CD4-positive, alpha-beta memory T cell (primary cell): ENCODE data around the gene LPCAT3. TPM values are rescaled to one million over a fixed set of nuclear protein-coding genes. Genes with fewer than 3 reads are reported as not detected.
A peak's percentile ranks its signal among the peaks of the same experiment; 100 is the strongest.

Experiments used
- CTCF ChIA-PET: fragments of 350-600 bp; sonication (Branson Sonifier 250); formaldehyde crosslinking; loops from one replicate; lab custom pipeline; 2021; ENCODE audit warnings: inconsistent platforms; ENCODE audit not compliant: partially characterized antibody; lab: Charles Lee
- POLR2A ChIA-PET: fragments of 350-600 bp; sonication (Branson Sonifier 250); formaldehyde crosslinking; loops from one replicate; lab custom pipeline; 2021; ENCODE audit not compliant: partially characterized antibody; lab: Charles Lee
- DNase-seq, 5 donors: peaks; one replicate each; pipeline versions ENCODE4 v3.0.0 to v3.0.0-alpha.2; 2020 to 2022; ENCODE audit warnings: mixed read lengths in 1 of 5
- H3K27ac ChIP-seq: one replicate; pipeline ENCODE4 v1.7.0; 2013; ENCODE audit warnings: low read depth, low read length
- H3K27me3 ChIP-seq: 2 replicates; pipeline ENCODE4 v1.7.0; 2013; ENCODE audit warnings: mild to moderate bottlenecking, low read length, moderate library complexity; ENCODE audit not compliant: insufficient read depth
- H3K36me3 ChIP-seq: 2 replicates; pipeline ENCODE4 v1.7.0; 2013; ENCODE audit warnings: mild to moderate bottlenecking, low read length, moderate library complexity; ENCODE audit not compliant: insufficient read depth
- H3K4me1 ChIP-seq: 2 replicates; pipeline ENCODE4 v1.7.0; 2013; ENCODE audit warnings: mild to moderate bottlenecking, low read length, moderate library complexity; ENCODE audit not compliant: insufficient read depth
- H3K4me3 ChIP-seq, 2 donors: one replicate each; pipeline ENCODE4 v1.7.0; 2013; ENCODE audit warnings: low read length in 2 of 2, mild to moderate bottlenecking in 1 of 2
- H3K9me3 ChIP-seq, 2 donors: one replicate each; pipeline ENCODE4 v1.7.0; 2013; ENCODE audit warnings: low read length in 2 of 2, control low read depth in 1 of 2; ENCODE audit not compliant: control insufficient read depth in 1 of 2
- H3K27ac Mint-ChIP-seq, 7 donors: one replicate each; pipeline ENCODE4 v1.8.0; 2020 to 2021; ENCODE audit warnings: mixed read lengths in 7 of 7, mild to moderate bottlenecking in 6 of 7, inconsistent platforms in 3 of 7, moderate library complexity in 3 of 7
- H3K27me3 Mint-ChIP-seq, 2 donors: one replicate each; pipeline ENCODE4 v1.8.0; 2020 to 2021; ENCODE audit warnings: mixed read lengths in 2 of 2
- H3K36me3 Mint-ChIP-seq, 2 donors: one replicate each; pipeline ENCODE4 v1.8.0; 2020 to 2021; ENCODE audit warnings: mixed read lengths in 2 of 2, inconsistent platforms in 1 of 2, mild to moderate bottlenecking in 1 of 2
- H3K4me1 Mint-ChIP-seq, 4 donors: one replicate each; pipeline ENCODE4 v1.8.0; 2020 to 2021; ENCODE audit warnings: mixed read lengths in 4 of 4, mild to moderate bottlenecking in 1 of 4
- H3K4me3 Mint-ChIP-seq, 8 donors: one replicate each; pipeline ENCODE4 v1.8.0; 2020 to 2021; ENCODE audit warnings: mixed read lengths in 8 of 8, mild to moderate bottlenecking in 7 of 8, moderate library complexity in 6 of 8, inconsistent platforms in 3 of 8
- H3K9me3 Mint-ChIP-seq, 8 donors: one replicate each; pipeline ENCODE4 v1.8.0; 2020 to 2021; ENCODE audit warnings: mixed read lengths in 8 of 8, mild to moderate bottlenecking in 5 of 8, inconsistent platforms in 3 of 8, moderate library complexity in 1 of 8
- intact Hi-C: fragments of 100-400 bp; cut with micrococcal nuclease; formaldehyde crosslinking; loops from one replicate; pipeline ENCODE4 v1.15.1; 2023
- polyA plus RNA-seq, 2 donors: library from polyadenylated mRNA; unstranded; fragments of 300-500 nt; fragmentation: Illumina TruSeq; gene quantifications; one replicate each; pipeline ENCODE4 v1.2.3, GENCODE V29; 2021
- total RNA-seq, 2 experiments: library from RNA; stranded (reverse); gene quantifications; one replicate each; pipeline ENCODE4 v1.2.3, GENCODE V29; 2021

LPCAT3 gene
- total and polyA plus RNA-seq, 4 experiments from 2014 or later = 18.3 to 33.8 (median 23.4) TPM

- ChIA-PET CTCF (interaction anchor here (0.9 to 13.5 kb wide), 9 partner anchors 9 to 149 kb away, joined by 3 to 774 read pairs (median 3); partner anchors contain the start of genes C12orf57, PTPN6, RNU7-1 and SPSB2), POLR2A (interaction anchor here (1.0 to 13.5 kb wide), 17 partner anchors 9 to 496 kb away, joined by 3 to 1807 read pairs (median 5); partner anchors contain the start of genes ATN1, C12orf57, C1RL and CD4)
- peaks cover 42% of the 10 kb centered on the region for H3K36me3 ChIP-seq
- Mint-ChIP-seq H3K36me3 (peaks cover 37 to 59% of the 10 kb centered on the region in 2 donors), H3K27ac (peak overlapping the region; percentile 98 to 100 (median 99)), H3K9me3 (no peaks in the 10 kb centered on the region), H3K4me3 (peak overlapping the region; percentile 85 to 97 (median 94)), H3K4me1 (peaks cover 62 to 89% (median 76%) of the 10 kb centered on the region in 4 donors), H3K27me3 (no peaks in the 10 kb centered on the region)
- peak; percentile 83 to 91 (median 85) for DNase-seq
- H3K4me1 ChIP-seq = peaks cover 94% of the 10 kb centered on the region
- H3K27me3 ChIP-seq = no peaks in the 10 kb centered on the region
- no peaks in the 10 kb centered on the region for H3K9me3 ChIP-seq
- H3K27ac ChIP-seq = peak overlapping the region; percentile 96
- H3K4me3 ChIP-seq = peak overlapping the region; percentile 47 to 58
- intact Hi-C loops = no loop called here
These were observed 59.0 kb downstream of the LPCAT3 start for GRCh38 chr12:6959058-6959804.

GRCh38 chr12:6958609-6959057 is 59.6 kb downstream of the LPCAT3 start:
- DNase-seq = peak in 1 of 5 donors; percentile 42
- Histone ChIP-seq H3K27ac (peak overlapping the region; percentile 96), H3K4me3 (peak overlapping the region; percentile 27 to 58), H3K27me3 (no peaks in the 10 kb centered on the region), H3K9me3 (no peaks in the 10 kb centered on the region), H3K36me3 (peaks cover 42% of the 10 kb centered on the region), H3K4me1 (peaks cover 96% of the 10 kb centered on the region)
- intact Hi-C loops = no loop called here
- Mint-ChIP-seq H3K9me3 (no peaks in the 10 kb centered on the region), H3K4me1 (peaks cover 67 to 90% (median 78%) of the 10 kb centered on the region in 4 donors), H3K27me3 (peaks cover 0 to 3% of the 10 kb centered on the region in 2 donors), H3K4me3 (peak overlapping the region; percentile 85 to 97 (median 94)), H3K36me3 (peaks cover 37 to 65% of the 10 kb centered on the region in 2 donors), H3K27ac (peak overlapping the region; percentile 98 to 100 (median 99))
- CTCF ChIA-PET = interaction anchor here (0.9 to 13.5 kb wide), 8 partner anchors 10 to 150 kb away, joined by 3 to 774 read pairs (median 4); partner anchors contain the start of genes C12orf57, PTPN6, RNU7-1 and SPSB2
- POLR2A ChIA-PET = interaction anchor here (1.0 to 13.5 kb wide), 16 partner anchors 10 to 496 kb away, joined by 3 to 1807 read pairs (median 6); partner anchors contain the start of genes ATN1, C12orf57, C1RL and ENO2

- peaks cover 42% of the 10 kb centered on the region for H3K36me3 ChIP-seq
- peaks cover 0 to 3% of the 10 kb centered on the region in 2 donors for H3K27me3 Mint-ChIP-seq
- H3K4me3 Mint-ChIP-seq = peak overlapping the region; percentile 73 to 97 (median 94)
- CTCF ChIA-PET = interaction anchor here (0.9 to 13.5 kb wide), 7 partner anchors 10 to 145 kb away, joined by 3 to 774 read pairs (median 4); partner anchors contain the start of genes C12orf57, PTPN6, RNU7-1 and SPSB2
- peak overlapping the region; percentile 96 for H3K27ac ChIP-seq
- intact Hi-C loops = no loop called here
- peak overlapping the region; percentile 27 to 58 for H3K4me3 ChIP-seq
- H3K9me3 ChIP-seq = no peaks in the 10 kb centered on the region
- POLR2A ChIA-PET = interaction anchor here (1.0 to 13.5 kb wide), 13 partner anchors 11 to 487 kb away, joined by 3 to 1807 read pairs (median 8); partner anchors contain the start of genes ATN1, C12orf57, C1RL and LPCAT3
- no peak for DNase-seq
- peaks cover 69 to 96% (median 79%) of the 10 kb centered on the region in 4 donors for H3K4me1 Mint-ChIP-seq
- peaks cover 100% of the 10 kb centered on the region for H3K4me1 ChIP-seq
- H3K27ac Mint-ChIP-seq = peak overlapping the region; percentile 98 to 100 (median 99)
- H3K36me3 Mint-ChIP-seq = peaks cover 37 to 72% of the 10 kb centered on the region in 2 donors
- H3K9me3 Mint-ChIP-seq = no peaks in the 10 kb centered on the region
- H3K27me3 ChIP-seq = no peaks in the 10 kb centered on the region
These were observed 60.3 kb downstream of the LPCAT3 start for GRCh38 chr12:6957741-6958608.

GRCh38 chr12:6957151-6957701 is 61.0 kb downstream of the LPCAT3 start:
- H3K27me3 Mint-ChIP-seq = peaks cover 0 to 3% of the 10 kb centered on the region in 2 donors
- peaks cover 43 to 79% of the 10 kb centered on the region in 2 donors for H3K36me3 Mint-ChIP-seq
- ChIA-PET POLR2A (interaction anchor here (1.5 to 22.1 kb wide), 5 partner anchors 3 to 89 kb away, joined by 4 to 1807 read pairs (median 51); partner anchors contain the start of genes C12orf57, PTPN6, RNU7-1 and SPSB2), CTCF (interaction anchor here (3.6 to 13.5 kb wide), 2 partner anchors 11 to 13 kb away, joined by 13 to 774 read pairs; partner anchors contain the start of genes C12orf57, PTPN6 and RNU7-1)
- peak overlapping the region in 1 of 2 donors; percentile 12 for H3K4me3 ChIP-seq
- intact Hi-C loops = no loop called here
- peak overlapping the region; percentile 96 for H3K27ac ChIP-seq
- H3K9me3 Mint-ChIP-seq = no peaks in the 10 kb centered on the region
- peak in 3 of 5 donors; percentile 36 to 59 (median 42) for DNase-seq
- H3K36me3 ChIP-seq = peaks cover 42% of the 10 kb centered on the region
- peaks cover 69 to 100% (median 77%) of the 10 kb centered on the region in 4 donors for H3K4me1 Mint-ChIP-seq
- H3K9me3 ChIP-seq = no peaks in the 10 kb centered on the region
- peaks cover 93% of the 10 kb centered on the region for H3K4me1 ChIP-seq
- peak overlapping the region; percentile 44 to 98 (median 73) for H3K4me3 Mint-ChIP-seq
- H3K27me3 ChIP-seq = no peaks in the 10 kb centered on the region
- peak overlapping the region; percentile 89 to 99 (median 96) for H3K27ac Mint-ChIP-seq

GRCh38 chr12:6956021-6956727 is 62.1 kb downstream of the LPCAT3 start:
- Mint-ChIP-seq H3K27ac (peak overlapping the region; percentile 89 to 99 (median 95)), H3K27me3 (peaks cover 0 to 3% of the 10 kb centered on the region in 2 donors), H3K4me3 (peak overlapping the region in 7 of 8 donors; percentile 44 to 98 (median 76)), H3K4me1 (peaks cover 59 to 97% (median 66%) of the 10 kb centered on the region in 4 donors), H3K36me3 (peaks cover 42 to 77% of the 10 kb centered on the region in 2 donors), H3K9me3 (peaks cover 0 to 2% (median 0%) of the 10 kb centered on the region in 8 donors)
- Histone ChIP-seq H3K4me3 (peak overlapping the region in 1 of 2 donors; percentile 11), H3K9me3 (no peaks in the 10 kb centered on the region), H3K4me1 (peaks cover 82% of the 10 kb centered on the region), H3K27me3 (no peaks in the 10 kb centered on the region), H3K27ac (peak overlapping the region; percentile 96), H3K36me3 (peaks cover 42% of the 10 kb centered on the region)
- ChIA-PET CTCF (interaction anchor here (1.1 to 13.5 kb wide), 4 partner anchors 9 to 32 kb away, joined by 5 to 774 read pairs (median 12); partner anchors contain the start of genes C12orf57, PTPN6 and RNU7-1), POLR2A (interaction anchor here (1.3 to 22.1 kb wide), 6 partner anchors 4 to 105 kb away, joined by 4 to 1807 read pairs (median 18); partner anchors contain the start of genes C12orf57, CDCA3, PTPN6 and RNU7-1)
- intact Hi-C loops = no loop called here
- DNase-seq = peak in 1 of 5 donors; percentile 58
